IMR-90 (cell line): ENCODE measurements around the gene ADAMTS17. TPM values are rescaled to one million over a fixed set of nuclear protein-coding genes. Genes with fewer than 3 reads are reported as not detected.

Source experiments
- ATAC-seq: fragments of 200-7000 bp; cut with Tn5 transposase; 2 replicates; pipeline ENCODE4 v1.9.1; 2020; ENCODE audit warnings: low read depth, mild to moderate bottlenecking, moderate library complexity
- BruUV-seq: library from RNA; stranded (reverse); fragments of 400-500 nt; replicated peaks from 2 replicates; lab custom pipeline; 2021; lab: Mats Ljungman, UMichigan
- CTCF ChIA-PET: fragments of 300-600 bp; formaldehyde crosslinking; extraction: SDS; loops from one replicate; lab custom pipeline; 2021; ENCODE audit warnings: antibody characterized with exemption; lab: Yijun Ruan, JAX
- POLR2A ChIA-PET: fragments of 300-600 bp; sonication (Branson Sonifier 250); formaldehyde crosslinking; loops from one replicate; lab custom pipeline; 2022; ENCODE audit warnings: antibody characterized with exemption; ENCODE audit not compliant: unreplicated experiment; lab: Charles Lee
- DNase-seq: peaks from one replicate; pipeline ENCODE4 v3.0.0; 2013
- H2AFZ ChIP-seq: replicated peaks from 2 replicates; pipeline ENCODE3; 2013; ENCODE audit warnings: low read length, mild to moderate bottlenecking; ENCODE audit not compliant: poor library complexity
- H2AK5ac ChIP-seq: 2 replicates; pipeline ENCODE4 v1.6.1; 2013; ENCODE audit warnings: low read depth, low read length, inconsistent platforms
- H2AK9ac ChIP-seq: replicated peaks from 2 replicates; pipeline ENCODE3; 2013; ENCODE audit warnings: mild to moderate bottlenecking, low read depth, low read length, moderate library complexity; ENCODE audit not compliant: poor library complexity
- H2BK120ac ChIP-seq: 2 replicates; pipeline ENCODE4 v1.6.1; 2013; ENCODE audit warnings: low read depth, low read length, inconsistent platforms
- H2BK15ac ChIP-seq: 3 replicates; pipeline ENCODE4 v1.6.1; 2013; ENCODE audit warnings: low read depth, low read length, inconsistent platforms
- H2BK20ac ChIP-seq: 2 replicates; pipeline ENCODE4 v1.6.1; 2013; ENCODE audit warnings: low read depth, mild to moderate bottlenecking, inconsistent platforms, low read length, moderate library complexity
- H2BK5ac ChIP-seq: 2 replicates; pipeline ENCODE4 v1.6.1; 2013; ENCODE audit warnings: mild to moderate bottlenecking, low read depth, low read length, inconsistent platforms; ENCODE audit not compliant: poor library complexity, severe bottlenecking
- H3K14ac ChIP-seq: replicated peaks from 2 replicates; pipeline ENCODE4 v1.6.1; 2013; ENCODE audit warnings: low read depth, low read length, inconsistent platforms
- H3K18ac ChIP-seq: 2 replicates; pipeline ENCODE4 v1.6.1; 2013; ENCODE audit warnings: low read depth, low read length, control low read depth
- H3K23ac ChIP-seq: 2 replicates; pipeline ENCODE4 v1.6.1; 2013; ENCODE audit warnings: low read depth, low read length, inconsistent platforms
- H3K27ac ChIP-seq: 2 replicates; pipeline ENCODE4 v1.5.1; 2013; ENCODE audit warnings: mild to moderate bottlenecking, control low read depth, low read length; ENCODE audit not compliant: insufficient read depth
- H3K27me3 ChIP-seq: 2 replicates; pipeline ENCODE4 v1.6.1; 2013; ENCODE audit warnings: low read length; ENCODE audit not compliant: control insufficient read depth, insufficient read depth
- H3K36me3 ChIP-seq: 2 replicates; pipeline ENCODE4 v1.6.1; 2013; ENCODE audit warnings: low read length, mixed read lengths; ENCODE audit not compliant: control insufficient read depth, insufficient read depth
- H3K4ac ChIP-seq: 2 replicates; pipeline ENCODE4 v1.6.1; 2013; ENCODE audit warnings: low read depth, low read length, inconsistent platforms
- H3K4me1 ChIP-seq: 2 replicates; pipeline ENCODE4 v1.6.1; 2013; ENCODE audit warnings: low read length, mixed read lengths; ENCODE audit not compliant: control insufficient read depth, insufficient read depth
- H3K4me2 ChIP-seq: 2 replicates; pipeline ENCODE4 v1.6.1; 2013; ENCODE audit warnings: low read depth, mild to moderate bottlenecking, control low read depth, low read length, moderate library complexity
- H3K4me3 ChIP-seq: 2 replicates; pipeline ENCODE4 v1.5.1; 2013; ENCODE audit warnings: low read depth, mild to moderate bottlenecking, control low read depth, low read length, moderate library complexity; ENCODE audit not compliant: insufficient read depth
- H3K56ac ChIP-seq: 2 replicates; pipeline ENCODE4 v1.6.1; 2013; ENCODE audit warnings: low read length, inconsistent platforms; ENCODE audit not compliant: insufficient read depth; ENCODE audit errors: extremely low read depth
- H3K79me1 ChIP-seq, 2 experiments: 2 replicates each; pipeline ENCODE4 v1.6.1; 2013; ENCODE audit warnings: low read length in 2 of 2, inconsistent platforms in 1 of 2, low read depth in 1 of 2
- H3K9ac ChIP-seq: 2 replicates; pipeline ENCODE4 v1.6.1; 2013; ENCODE audit warnings: low read depth, low read length, control low read depth
- H3K9me1 ChIP-seq: 2 replicates; pipeline ENCODE4 v1.6.1; 2013; ENCODE audit warnings: low read length, inconsistent platforms; ENCODE audit not compliant: insufficient read depth
- H3K9me3 ChIP-seq: 2 replicates; pipeline ENCODE4 v1.6.1; 2013; ENCODE audit warnings: low read length; ENCODE audit not compliant: control insufficient read depth, insufficient read depth
- H4K20me1 ChIP-seq: 2 replicates; pipeline ENCODE4 v1.6.1; 2013; ENCODE audit warnings: low read length, inconsistent platforms; ENCODE audit not compliant: insufficient read depth
- H4K5ac ChIP-seq: 2 replicates; pipeline ENCODE4 v1.6.1; 2013; ENCODE audit warnings: mild to moderate bottlenecking, low read depth, low read length, control low read depth
- H4K8ac ChIP-seq, 2 experiments: 2 replicates each; pipeline ENCODE4 v1.6.1; 2013; ENCODE audit warnings: low read depth in 2 of 2, low read length in 2 of 2, control low read depth in 1 of 2, inconsistent platforms in 1 of 2
- H4K91ac ChIP-seq: 2 replicates; pipeline ENCODE4 v1.6.1; 2013; ENCODE audit warnings: low read depth, low read length, inconsistent platforms; ENCODE audit not compliant: insufficient read depth
- BHLHE40 ChIP-seq: fragments of 150-350 bp; IDR thresholded peaks from 2 replicates; pipeline ENCODE4 v1.6.1; 2016; ENCODE audit warnings: mild to moderate bottlenecking, low read depth, low read length
- CEBPB ChIP-seq: IDR thresholded peaks from 2 replicates; pipeline ENCODE4 v1.6.1; 2012; ENCODE audit warnings: low read depth, low read length, improper control_type of control experiment
- CHD1 ChIP-seq: IDR thresholded peaks from 2 replicates; pipeline ENCODE4 v1.6.1; 2012; ENCODE audit warnings: low read depth, low read length, improper control_type of control experiment
- ELK1 ChIP-seq: fragments of 150-350 bp; IDR thresholded peaks from 2 replicates; pipeline ENCODE4 v1.6.1; 2016; ENCODE audit warnings: low read depth, mild to moderate bottlenecking, low read length, moderate library complexity, borderline replicate concordance
- FOS ChIP-seq: fragments of 150-350 bp; IDR thresholded peaks from 2 replicates; pipeline ENCODE4 v1.6.1; 2016; ENCODE audit warnings: low read depth, low read length
- MAFK ChIP-seq: IDR thresholded peaks from 2 replicates; pipeline ENCODE4 v1.6.1; 2012; ENCODE audit warnings: low read depth, low read length, improper control_type of control experiment
- MAZ ChIP-seq: IDR thresholded peaks from 2 replicates; pipeline ENCODE4 v1.6.1; 2012; ENCODE audit warnings: low read depth, mild to moderate bottlenecking, low read length, improper control_type of control experiment, moderate library complexity, borderline replicate concordance
- MXI1 ChIP-seq: IDR thresholded peaks from 2 replicates; pipeline ENCODE4 v1.6.1; 2012; ENCODE audit warnings: low read depth, mild to moderate bottlenecking, low read length, moderate library complexity, borderline replicate concordance
- NFE2L2 ChIP-seq: fragments of 150-350 bp; IDR thresholded peaks from 2 replicates; pipeline ENCODE4 v1.6.1; 2016; ENCODE audit warnings: low read depth, mild to moderate bottlenecking, low read length
- POLR2A ChIP-seq: IDR thresholded peaks from 2 replicates; pipeline ENCODE4 v1.6.1; 2012; ENCODE audit warnings: mild to moderate bottlenecking, low read depth, low read length
- RAD21 ChIP-seq: IDR thresholded peaks from 2 replicates; pipeline ENCODE4 v1.6.1; 2012; ENCODE audit warnings: low read length, improper control_type of control experiment
- RCOR1 ChIP-seq: IDR thresholded peaks from 2 replicates; pipeline ENCODE4 v1.6.1; 2012; ENCODE audit warnings: mild to moderate bottlenecking, low read length, improper control_type of control experiment; ENCODE audit not compliant: insufficient replicate concordance
- RFX5 ChIP-seq: IDR thresholded peaks from 2 replicates; pipeline ENCODE4 v1.8.0; 2012; ENCODE audit warnings: low read depth, mild to moderate bottlenecking, low read length, moderate library complexity
- SMC3 ChIP-seq: fragments of 150-350 bp; IDR thresholded peaks from 2 replicates; pipeline ENCODE4 v1.6.1; 2016; ENCODE audit warnings: low read depth, mild to moderate bottlenecking, antibody characterized with exemption, low read length, moderate library complexity
- USF2 ChIP-seq: fragments of 150-350 bp; IDR thresholded peaks from 2 replicates; pipeline ENCODE4 v1.6.1; 2017; ENCODE audit warnings: mild to moderate bottlenecking, antibody characterized with exemption, low read length, low read depth
- WGBS, 2 experiments: methylation state at CpG; one replicate each; pipeline versions ENCODE4 v1.1.5 to v1.1.7; 2013; ENCODE audit warnings: missing lambda C conversion rate in 2 of 2; ENCODE audit not compliant: insufficient read length in 1 of 2; ENCODE audit errors: extremely low coverage in 2 of 2; 5-methylcytosine and 5-hydroxymethylcytosine counted together
- dilution Hi-C: fragments of 300-500 bp; cut with HindIII; formaldehyde crosslinking; loops from one replicate; pipeline ENCODE4 v1.14.3; 2018; ENCODE audit warnings: low sequenced_read_pairs; ENCODE audit not compliant: unreplicated experiment
- in situ Hi-C: fragments of 300-500 bp; cut with MboI; formaldehyde crosslinking; loops from 3 replicates; pipeline ENCODE4 v1.14.3; 2019; ENCODE audit warnings: low sequenced_read_pairs, inconsistent platforms, mixed read lengths
- intact Hi-C: fragments of 100-400 bp; cut with micrococcal nuclease; formaldehyde crosslinking; loops from 2 replicates; pipeline ENCODE4 v1.10.0; 2022
- polyA plus RNA-seq, 3 experiments: library from polyadenylated mRNA; depleted of rRNA; stranded (reverse); fragments of >200 nt; gene quantifications; 2 replicates each; pipeline ENCODE4 v1.2.3, GENCODE V29; 2012; ENCODE audit warnings: low replicate concordance in 1 of 3
- total RNA-seq: library from RNA; depleted of rRNA; stranded (reverse); fragments of >200 nt; gene quantifications from 2 replicates; pipeline ENCODE4 v1.2.3, GENCODE V29; 2012
- TF ChIP-seq, protein P1 (sequence below): conservative IDR thresholded peaks from 2 replicates; pipeline ENCODE4 v1.5.1; 2012; ENCODE audit warnings: mild to moderate bottlenecking, low read depth, low read length, improper control_type of control experiment

ADAMTS17 gene
- total and polyA plus RNA-seq, 2 of the 4 experiments (the other 2 are of a cell fraction): 0.03 TPM; not detected in 1

GRCh38 chr15:100333236-100333635, 8.5 kb downstream of the ADAMTS17 start:
- Histone ChIP-seq H2BK5ac (no peak overlapping the region), H2AK5ac (no peak overlapping the region), H2BK120ac (no peak overlapping the region), H3K9ac (no peak overlapping the region), H2AK9ac (no peak overlapping the region), H4K91ac (no peak overlapping the region), H3K27ac (no peak overlapping the region), H4K5ac (no peak overlapping the region), H2BK20ac (no peak overlapping the region), H3K27me3 (no peaks in the 10 kb centered on the region), H3K9me3 (peaks cover 11% of the 10 kb centered on the region), H3K4ac (no peak overlapping the region), H3K14ac (no peak overlapping the region), H3K56ac (no peak overlapping the region), H2BK15ac (no peak overlapping the region), H4K8ac (no peak overlapping the region), H3K4me1 (no peaks in the 10 kb centered on the region), H3K4me2 (no peak overlapping the region), H2AFZ (no peak overlapping the region), H4K20me1 (no peaks in the 10 kb centered on the region), H3K9me1 (no peaks in the 10 kb centered on the region), H3K4me3 (no peak overlapping the region), H3K79me1 (no peaks in the 10 kb centered on the region), H3K23ac (no peak overlapping the region), H3K18ac (no peak overlapping the region), H3K36me3 (no peaks in the 10 kb centered on the region)
- intact Hi-C loops: no loop called here
- dilution Hi-C loops: no loop called here
- in situ Hi-C loops: no loop called here
- ATAC-seq (no peak), DNase-seq (no peak)
- POLR2A ChIA-PET: no interaction called here
- TF ChIP-seq CEBPB (no peak), SMC3 (no peak), FOS (no peak), RCOR1 (no peak), RFX5 (no peak), MAFK (no peak), BHLHE40 (no peak), POLR2A (no peak), MXI1 (no peak), RAD21 (no peak), ELK1 (no peak), NFE2L2 (no peak), USF2 (no peak), MAZ (no peak), CHD1 (no peak)
- TF ChIP-seq, protein P1, sequence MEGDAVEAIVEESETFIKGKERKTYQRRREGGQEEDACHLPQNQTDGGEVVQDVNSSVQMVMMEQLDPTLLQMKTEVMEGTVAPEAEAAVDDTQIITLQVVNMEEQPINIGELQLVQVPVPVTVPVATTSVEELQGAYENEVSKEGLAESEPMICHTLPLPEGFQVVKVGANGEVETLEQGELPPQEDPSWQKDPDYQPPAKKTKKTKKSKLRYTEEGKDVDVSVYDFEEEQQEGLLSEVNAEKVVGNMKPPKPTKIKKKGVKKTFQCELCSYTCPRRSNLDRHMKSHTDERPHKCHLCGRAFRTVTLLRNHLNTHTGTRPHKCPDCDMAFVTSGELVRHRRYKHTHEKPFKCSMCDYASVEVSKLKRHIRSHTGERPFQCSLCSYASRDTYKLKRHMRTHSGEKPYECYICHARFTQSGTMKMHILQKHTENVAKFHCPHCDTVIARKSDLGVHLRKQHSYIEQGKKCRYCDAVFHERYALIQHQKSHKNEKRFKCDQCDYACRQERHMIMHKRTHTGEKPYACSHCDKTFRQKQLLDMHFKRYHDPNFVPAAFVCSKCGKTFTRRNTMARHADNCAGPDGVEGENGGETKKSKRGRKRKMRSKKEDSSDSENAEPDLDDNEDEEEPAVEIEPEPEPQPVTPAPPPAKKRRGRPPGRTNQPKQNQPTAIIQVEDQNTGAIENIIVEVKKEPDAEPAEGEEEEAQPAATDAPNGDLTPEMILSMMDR: no peak
- BruUV-seq: no TSS peak
- CTCF ChIA-PET: no interaction called here
- 63% methylated on average over 2 of the region's 7 CpGs; no CpG with 5 or more reads in 1 of the 2 experiments for WGBS, 2 experiments
